Coronary artery (tissue), 2 donors: ENCODE measurements around the gene ACER2.
"Not testable (repeated sequence)": the region's sequence is repeated elsewhere in the genome, so short reads cannot be mapped to it uniquely, and the experiment has no call there.

Experiments used
- DNase-seq: peaks from one replicate; pipeline ENCODE4 v3.0.0-alpha.2; 2017; ENCODE audit warnings: low spot score
- H3K27ac ChIP-seq, 2 donors: fragments of 200-600 bp; sonication (generic); one replicate each; pipeline ENCODE4 v1.5.1; 2016 to 2019
- H3K4me3 ChIP-seq: fragments of 200-600 bp; sonication (generic); 2 replicates; pipeline ENCODE4 v1.5.1; 2016; ENCODE audit warnings: mild to moderate bottlenecking, moderate library complexity
- CTCF ChIP-seq: fragments of 200-600 bp; sonication (generic); IDR thresholded peaks from one replicate; pipeline ENCODE4 v1.5.1; 2019; ENCODE audit warnings: antibody characterized with exemption

ACER2 gene

GRCh38 chr9:19420877-19421276, 12.1 kb downstream of the ACER2 start:
- no peak overlapping the region for H3K4me3 ChIP-seq
- no peak for DNase-seq
- TF ChIP-seq CTCF = no peak
- no peak overlapping the region for H3K27ac ChIP-seq

GRCh38 chr9:19423163-19423562, 14.4 kb downstream of the ACER2 start:
- no peak for TF ChIP-seq CTCF
- Histone ChIP-seq H3K4me3 (no peak overlapping the region), H3K27ac (no peak overlapping the region)
- no peak for DNase-seq

DNA sequence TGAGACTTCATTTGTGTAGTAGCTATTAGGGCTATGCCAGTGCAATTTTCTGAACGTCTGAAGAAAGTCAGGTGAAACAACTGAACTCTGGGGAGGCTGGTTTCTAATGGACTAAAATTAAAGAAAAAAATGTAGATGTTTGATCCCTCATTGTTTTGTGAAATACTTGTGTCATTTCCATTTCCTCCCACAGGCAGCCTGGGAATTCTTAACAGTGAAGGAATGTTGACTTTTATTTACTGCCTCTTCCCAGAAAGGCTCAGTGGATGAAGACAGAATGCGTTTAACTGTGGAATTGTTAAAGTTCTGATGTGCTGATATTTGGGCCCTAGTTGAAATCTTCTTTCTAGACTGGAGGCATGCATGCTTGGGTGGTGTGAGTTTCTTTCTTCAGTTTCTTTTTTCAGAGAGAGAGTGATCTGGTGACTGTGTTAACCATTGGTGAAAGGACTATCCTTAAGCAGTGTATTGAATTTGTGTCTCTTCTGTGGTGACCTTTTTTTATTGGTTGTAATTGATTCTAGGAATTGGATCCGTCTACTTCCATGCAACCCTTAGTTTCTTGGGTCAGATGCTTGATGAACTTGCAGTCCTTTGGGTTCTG, 15.5 kb downstream of the ACER2 start:
- DNase-seq = no peak
- Histone ChIP-seq H3K4me3 (no peak overlapping the region), H3K27ac (no peak overlapping the region)
- TF ChIP-seq CTCF = no peak

GRCh38 chr9:19429595-19429994, 20.8 kb downstream of the ACER2 start:
- no peak for DNase-seq
- TF ChIP-seq CTCF = no peak
- H3K4me3 ChIP-seq = no peak overlapping the region
- no peak overlapping the region for H3K27ac ChIP-seq

- Histone ChIP-seq H3K4me3 (no peak overlapping the region), H3K27ac (peak overlapping the region; percentile 68 to 79)
- DNase-seq = no peak
- TF ChIP-seq CTCF = no peak
Observed at GRCh38 chr9:19430201-19430760, 21.5 kb downstream of the ACER2 start.

DNA sequence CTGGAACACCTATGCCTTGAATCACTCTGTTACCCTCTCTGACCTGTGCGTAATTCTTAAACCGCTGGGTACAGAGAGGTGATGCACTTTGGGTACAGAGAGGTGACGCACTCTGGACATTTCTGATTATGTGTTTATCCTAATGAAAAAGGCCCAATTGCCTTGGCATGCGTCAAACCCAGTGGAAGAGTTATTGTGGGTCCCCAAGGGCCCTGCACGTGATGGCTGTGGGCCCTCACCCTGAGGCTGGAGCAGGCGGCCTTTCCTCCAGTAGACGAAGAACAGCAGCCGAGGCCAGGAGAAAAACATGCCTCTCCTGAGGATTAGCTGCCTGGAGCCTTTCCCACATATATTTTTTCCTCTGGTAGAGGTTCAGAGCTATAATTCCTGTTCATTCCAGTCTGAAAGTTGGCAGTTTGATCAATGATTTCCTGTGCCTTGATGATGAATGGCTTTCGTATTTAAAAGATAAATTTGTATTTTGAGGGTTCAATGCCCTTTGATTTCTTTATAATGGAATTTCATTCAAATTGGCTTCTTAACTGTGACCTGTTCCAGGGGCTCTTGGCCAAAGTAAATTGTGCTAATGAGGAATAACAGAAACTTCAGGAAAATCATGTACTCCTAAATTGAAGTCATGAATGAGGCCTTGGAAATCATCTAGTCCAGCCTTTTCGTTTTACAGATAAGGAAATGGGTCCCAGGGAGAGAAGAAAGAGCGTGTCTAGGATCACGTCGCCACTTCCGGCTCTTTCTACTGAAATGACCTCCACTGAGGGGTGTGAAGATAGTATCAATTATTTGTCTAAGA, 22.8 kb downstream of the ACER2 start:
- no peak for TF ChIP-seq CTCF
- Histone ChIP-seq H3K27ac (peak overlapping the region; percentile 68 to 79), H3K4me3 (no peak overlapping the region)
- DNase-seq = peak; percentile 79

DNA sequence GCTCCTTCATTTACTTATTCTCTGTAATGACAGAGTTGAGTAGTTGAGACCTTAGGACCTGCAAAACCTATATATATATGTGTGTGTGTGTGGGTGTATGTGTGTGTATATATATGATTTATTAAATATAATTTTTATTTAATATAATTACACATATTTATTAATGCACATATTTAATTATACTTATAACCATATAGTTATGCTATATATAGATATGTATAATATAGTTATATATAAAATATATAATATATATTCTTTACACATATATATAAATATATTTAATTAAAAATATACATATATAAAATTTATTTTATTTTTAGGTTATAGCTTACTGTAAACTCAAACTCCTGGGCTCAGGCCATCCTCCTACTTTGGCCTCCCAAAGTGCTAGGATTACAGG, 23.7 kb downstream of the ACER2 start:
- TF ChIP-seq CTCF = no peak
- no peak for DNase-seq
- Histone ChIP-seq H3K27ac (no peak overlapping the region), H3K4me3 (no peak overlapping the region)

- not testable (repeated sequence) for H3K4me3 ChIP-seq, H3K27ac ChIP-seq, DNase-seq
Observed at GRCh38 chr9:19433729-19434128, 24.9 kb downstream of the ACER2 start.
